Fibroblast of lung (primary cell): ENCODE data around the gene GMPPB.

ENCODE experiments used
- CTCF ChIP-seq, 2 donors: IDR thresholded peaks in 1 of 2; conservative IDR thresholded peaks in 1 of 2; 1 replicate in 1 of 2; 2 replicates in 1 of 2; pipeline ENCODE4 v1.5.1; 2011 to 2012; ENCODE audit warnings: low read length in 2 of 2, control low read depth in 1 of 2, inconsistent platforms in 1 of 2, low read depth in 1 of 2, mild to moderate bottlenecking in 1 of 2
- EZH2 ChIP-seq: IDR thresholded peaks from 2 replicates; pipeline ENCODE4 v1.5.1; 2012; ENCODE audit warnings: low read length, control low read depth, mild to moderate bottlenecking; ENCODE audit errors: missing control alignments

- TF ChIP-seq CTCF (conservative IDR thresholded peaks at IDR 0.05 in 1 of 2, IDR thresholded peaks at IDR 0.05 in 1 of 2; ENCODE audit: low read depth in 1 of 2, low read length in 2 of 2) (no peak), EZH2 (no peak)
These were observed 16.7 kb downstream of the GMPPB start for GRCh38 chr3:49707113-49707480.
